PFSK-1 (cell line): ENCODE measurements around the gene PGA4.

Experiments
- FOXP2 ChIP-seq: optimal IDR thresholded peaks from 2 replicates; pipeline ENCODE3; 2011; ENCODE audit warnings: borderline replicate concordance, control low read depth, inconsistent platforms; ENCODE audit not compliant: insufficient read depth; ENCODE audit errors: extremely low read length, extremely low read depth
- POLR2AphosphoS5 ChIP-seq: IDR thresholded peaks from 2 replicates; pipeline ENCODE4 v1.6.1; 2012; ENCODE audit warnings: low read depth, mild to moderate bottlenecking, control low read depth, low read length, moderate library complexity
- REST ChIP-seq, 2 experiments: IDR thresholded peaks; 2 replicates each; pipeline versions ENCODE4 v1.6.1 to v1.8.0; 2011 to 2012; ENCODE audit warnings: low read depth in 2 of 2, low read length in 2 of 2, control low read depth in 1 of 2, inconsistent platforms in 1 of 2, mild to moderate bottlenecking in 1 of 2, moderate library complexity in 1 of 2; ENCODE audit not compliant: insufficient read depth in 1 of 2
- SIN3A ChIP-seq: IDR thresholded peaks from 2 replicates; pipeline ENCODE4 v1.6.1; 2012; ENCODE audit warnings: mild to moderate bottlenecking, low read length, moderate library complexity, borderline replicate concordance; ENCODE audit not compliant: insufficient read depth
- TAF1 ChIP-seq: IDR thresholded peaks from 2 replicates; pipeline ENCODE4 v1.6.1; 2012; ENCODE audit warnings: low read length, control low read depth, borderline replicate concordance; ENCODE audit not compliant: insufficient read depth

PGA4 gene

DNA sequence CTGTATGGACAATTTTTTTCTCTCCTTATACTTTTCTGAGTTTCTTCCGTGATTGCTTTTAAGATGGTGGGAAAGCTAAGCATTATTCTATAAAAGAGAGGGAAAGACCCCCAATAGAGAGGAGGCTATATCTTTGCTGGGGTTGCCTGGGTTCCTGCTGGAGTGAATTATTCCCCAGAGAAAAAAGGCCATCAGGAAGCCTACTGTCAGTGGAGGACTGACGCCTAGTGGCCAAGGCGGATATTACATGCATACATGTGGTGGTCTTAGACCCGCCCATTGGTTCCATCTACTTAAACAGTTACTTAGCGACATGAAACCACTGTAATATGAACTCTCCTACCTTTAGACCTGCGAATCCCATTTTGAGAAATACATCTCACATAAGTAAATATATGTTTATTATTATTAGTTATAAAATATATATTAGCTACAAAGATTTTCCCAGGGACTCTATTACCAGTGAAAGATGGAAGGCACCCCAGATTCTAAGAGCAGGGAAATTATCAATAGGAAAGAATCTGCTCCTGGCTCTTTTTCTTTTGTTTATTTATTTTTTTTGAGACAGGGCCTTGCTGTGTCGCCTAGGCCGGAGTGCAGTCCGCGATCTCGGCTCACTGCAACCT, 34.5 kb upstream of the PGA4 start:
- TF ChIP-seq TAF1 (no peak), REST (IDR thresholded peaks at IDR 0.05; ENCODE audit: insufficient read depth in 1 of 2, low read depth in 2 of 2, low read length in 2 of 2) (no peak), SIN3A (no peak), FOXP2 (no peak), POLR2AphosphoS5 (no peak)

DNA sequence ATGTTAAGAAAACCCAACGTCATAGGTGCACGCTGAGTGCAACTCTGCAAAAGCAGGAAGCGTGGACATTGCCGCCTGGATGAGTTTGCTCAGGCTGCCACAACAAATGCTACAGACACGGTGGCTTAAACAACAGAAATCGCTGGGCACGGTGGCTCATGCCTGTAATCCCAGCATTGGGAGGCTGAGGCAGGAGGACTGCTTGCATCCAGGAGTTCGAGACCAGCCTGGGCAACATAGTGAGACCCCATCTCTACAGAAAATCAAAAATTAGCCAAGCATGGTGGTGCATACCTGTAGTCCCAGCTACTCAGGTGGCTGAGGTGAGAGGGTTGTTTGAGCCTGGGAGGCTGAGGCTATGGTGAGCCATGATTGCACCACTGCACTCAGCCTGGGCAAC, 32.2 kb upstream of the PGA4 start:
- TF ChIP-seq SIN3A: no peak
- TF ChIP-seq POLR2AphosphoS5: no peak
- no peak for TF ChIP-seq TAF1
- TF ChIP-seq FOXP2: no peak
- no peak for TF ChIP-seq REST (IDR thresholded peaks at IDR 0.05; ENCODE audit: insufficient read depth in 1 of 2, low read depth in 2 of 2, low read length in 2 of 2)

- TF ChIP-seq FOXP2 (no peak), REST (IDR thresholded peaks at IDR 0.05; ENCODE audit: insufficient read depth in 1 of 2, low read depth in 2 of 2, low read length in 2 of 2) (no peak), SIN3A (no peak), POLR2AphosphoS5 (no peak), TAF1 (no peak)
Observed at GRCh38 chr11:61193596-61193995, 28.6 kb upstream of the PGA4 start.

- TF ChIP-seq SIN3A (no peak), TAF1 (no peak), FOXP2 (no peak), POLR2AphosphoS5 (no peak), REST (IDR thresholded peaks at IDR 0.05; ENCODE audit: insufficient read depth in 1 of 2, low read depth in 2 of 2, low read length in 2 of 2) (no peak)
Observed at GRCh38 chr11:61194169-61194671, 27.9 kb upstream of the PGA4 start.
